ENCODE measurements around the gene CYP3A7.
"Not testable (repeated sequence)": the region's sequence is repeated elsewhere in the genome, so short reads cannot be mapped to it uniquely, and the experiment has no call there.

The CYP3A7 gene

GRCh38 chr7:99677648-99678045 lies 57.3 kb downstream of the CYP3A7 start:
- no peak overlapping the region for H3K27ac ChIP-seq
- H3K4me3 ChIP-seq, result no peak overlapping the region

- Histone ChIP-seq H3K27ac (no peak overlapping the region), H3K4me3 (no peak overlapping the region)
These were observed 57.9 kb downstream of the CYP3A7 start for GRCh38 chr7:99677013-99677647.

GRCh38 chr7:99674995-99675742 lies 59.8 kb downstream of the CYP3A7 start:
- Histone ChIP-seq H3K4me3 (no peak overlapping the region), H3K27ac (no peak overlapping the region)

GRCh38 chr7:99672573-99672972 lies 62.4 kb downstream of the CYP3A7 start:
- H3K27ac ChIP-seq, result no peak overlapping the region
- H3K4me3 ChIP-seq, result no peak overlapping the region

GRCh38 chr7:99669782-99670181 lies 65.2 kb downstream of the CYP3A7 start:
- Histone ChIP-seq H3K4me3 (no peak overlapping the region), H3K27ac (no peak overlapping the region)

GRCh38 chr7:99668541-99668940 lies 66.5 kb downstream of the CYP3A7 start:
- Histone ChIP-seq H3K4me3 (no peak overlapping the region), H3K27ac (no peak overlapping the region)

GRCh38 chr7:99667179-99667578 lies 67.8 kb downstream of the CYP3A7 start:
- Histone ChIP-seq H3K4me3 (no peak overlapping the region), H3K27ac (no peak overlapping the region)

GRCh38 chr7:99666013-99666395 lies 69.0 kb downstream of the CYP3A7 start:
- no peak overlapping the region for H3K27ac ChIP-seq
- no peak overlapping the region for H3K4me3 ChIP-seq

- no peak overlapping the region for H3K27ac ChIP-seq
- H3K4me3 ChIP-seq, result no peak overlapping the region
These were observed 69.5 kb downstream of the CYP3A7 start for GRCh38 chr7:99665312-99666012.

GRCh38 chr7:99657879-99658278 lies 77.1 kb downstream of the CYP3A7 start:
- H3K4me3 ChIP-seq, H3K27ac ChIP-seq: not testable (repeated sequence)
